Mucosa of gallbladder (tissue), 1 donor: ENCODE data around the gene FRS3. TPM values are rescaled to one million over a fixed set of nuclear protein-coding genes. Genes with fewer than 3 reads are reported as not detected.

Source experiments
- DNase-seq: peaks from one replicate; pipeline ENCODE4 v3.0.0-alpha.2; 2020; ENCODE audit warnings: low spot score
- total RNA-seq: library from RNA; stranded (reverse); gene quantifications from one replicate; pipeline ENCODE4 v1.2.1, GENCODE V29; 2021
- donor health status: DM: no; HTN: no; CAD: no.

Gene FRS3
- total RNA-seq, 1 donor from 2014 or later = 6.3 TPM

- DNase-seq = no peak
These were observed 10.3 kb upstream of the FRS3 start for GRCh38 chr6:41790045-41790444.

- DNase-seq = no peak
These were observed 9.7 kb upstream of the FRS3 start for GRCh38 chr6:41789390-41789724.

GRCh38 chr6:41787219-41787917, 7.7 kb upstream of the FRS3 start, which contains the start of gene TOMM6:
TOMM6 (plus strand) TSS chr6:41787694; CDS start chr6:41787698, 4 bp downstream.
- peak; percentile 97 for DNase-seq

GRCh38 chr6:41786451-41787218, 6.9 kb upstream of the FRS3 start:
- peak; percentile 89 for DNase-seq

- no peak for DNase-seq
These were observed 6.2 kb upstream of the FRS3 start for GRCh38 chr6:41785689-41786450.

GRCh38 chr6:41785254-41785653, 5.6 kb upstream of the FRS3 start:
- DNase-seq = no peak

GRCh38 chr6:41784581-41785171, 5.0 kb upstream of the FRS3 start:
- peak; percentile 69 for DNase-seq

- no peak for DNase-seq
These were observed 3.5 kb upstream of the FRS3 start for GRCh38 chr6:41783106-41783780.

- DNase-seq = peak; percentile 26
These were observed 1.6 kb upstream of the FRS3 start for GRCh38 chr6:41781366-41781730.

GRCh38 chr6:41780551-41781365, 1.1 kb upstream of the FRS3 start, which contains the start of gene PRICKLE4:
PRICKLE4 (plus strand) TSS chr6:41780782; CDS start chr6:41783474, 2,692 bp downstream.
- peak; percentile 76 for DNase-seq

GRCh38 chr6:41779336-41779735, 364 bp downstream of the FRS3 start:
- DNase-seq = no peak

GRCh38 chr6:41778895-41779294, 805 bp downstream of the FRS3 start:
- no peak for DNase-seq

- DNase-seq = no peak
These were observed 2.0 kb downstream of the FRS3 start for GRCh38 chr6:41777551-41778285.

GRCh38 chr6:41775293-41775882, 4.3 kb downstream of the FRS3 start:
- DNase-seq = no peak

GRCh38 chr6:41774841-41775240, 4.9 kb downstream of the FRS3 start:
- DNase-seq = no peak

GRCh38 chr6:41771058-41771983, 8.4 kb downstream of the FRS3 start:
- no peak for DNase-seq

- no peak for DNase-seq
These were observed 9.2 kb downstream of the FRS3 start for GRCh38 chr6:41770381-41771057.

GRCh38 chr6:41769376-41769775, 10.3 kb downstream of the FRS3 start:
- DNase-seq = no peak
